Tibial nerve (tissue), 4 donors: ENCODE data around the gene IMPA2. TPM values are rescaled to one million over a fixed set of nuclear protein-coding genes. Genes with fewer than 3 reads are reported as not detected.
"Not testable (repeated sequence)": the region's sequence is repeated elsewhere in the genome, so short reads cannot be mapped to it uniquely, and the experiment has no call there.

Source experiments
- DNase-seq, 2 donors: peaks; one replicate each; pipeline ENCODE4 v3.0.0-alpha.2; 2019; ENCODE audit warnings: low spot score in 2 of 2
- H3K27ac ChIP-seq, 4 donors: fragments of 200-600 bp; sonication (generic) in 3 of 4; one replicate each; pipeline ENCODE4 v1.5.1; 2017 to 2019; ENCODE audit warnings: mild to moderate bottlenecking in 1 of 4
- H3K27me3 ChIP-seq, 2 donors: fragments of 200-600 bp; sonication (generic) in 1 of 2; one replicate each; pipeline versions ENCODE4 v1.5.1 to v1.6.0; 2017 to 2019
- H3K36me3 ChIP-seq, 3 donors: fragments of 200-600 bp; sonication (generic); one replicate each; pipeline ENCODE4 v1.5.1; 2018 to 2019
- H3K4me1 ChIP-seq, 4 donors: fragments of 200-600 bp; sonication (generic) in 3 of 4; one replicate each; pipeline ENCODE4 v1.5.1; 2017 to 2019
- H3K4me3 ChIP-seq, 4 donors: fragments of 200-600 bp; sonication (generic) in 3 of 4; one replicate each; pipeline ENCODE4 v1.5.1; 2017 to 2019; ENCODE audit warnings: mild to moderate bottlenecking in 1 of 4, moderate library complexity in 1 of 4
- H3K9me3 ChIP-seq, 4 donors: fragments of 200-600 bp; sonication (generic) in 3 of 4; one replicate each; pipeline ENCODE4 v1.5.1; 2017 to 2019
- EP300 ChIP-seq, 2 donors: sonication (generic); formaldehyde crosslinking; IDR thresholded peaks; one replicate each; pipeline ENCODE4 v1.6.1; 2017; ENCODE audit warnings: antibody characterized with exemption in 2 of 2, mild to moderate bottlenecking in 1 of 2
- POLR2A ChIP-seq, 2 donors: fragments of 450-650 bp; IDR thresholded peaks; one replicate each; pipeline ENCODE4 v1.6.1; 2017; ENCODE audit warnings: antibody characterized with exemption in 2 of 2, mild to moderate bottlenecking in 2 of 2, moderate library complexity in 2 of 2
- WGBS, 2 donors: methylation state at CpG; one replicate each; pipeline ENCODE4 v1.1.5; 2018; 5-methylcytosine and 5-hydroxymethylcytosine counted together
- total RNA-seq, 4 donors: library from RNA; depleted of rRNA; stranded (reverse); fragments of >200 nt; gene quantifications; one replicate each; pipeline ENCODE4 v1.1.0, GENCODE V29; 2016
- TF ChIP-seq, protein P1 (sequence below), 5 experiments: fragments of 200-600 bp in 3 of 5; fragments of 450-650 bp in 2 of 5; sonication (generic) in 3 of 5; IDR thresholded peaks; one replicate each; pipeline ENCODE4 v1.5.1; 2016 to 2019; ENCODE audit warnings: antibody characterized with exemption in 5 of 5, mild to moderate bottlenecking in 3 of 5, moderate library complexity in 2 of 5

The IMPA2 gene
- total RNA-seq, 4 donors from 2014 or later, result 12.7 to 62.4 (median 36.2) TPM

DNA sequence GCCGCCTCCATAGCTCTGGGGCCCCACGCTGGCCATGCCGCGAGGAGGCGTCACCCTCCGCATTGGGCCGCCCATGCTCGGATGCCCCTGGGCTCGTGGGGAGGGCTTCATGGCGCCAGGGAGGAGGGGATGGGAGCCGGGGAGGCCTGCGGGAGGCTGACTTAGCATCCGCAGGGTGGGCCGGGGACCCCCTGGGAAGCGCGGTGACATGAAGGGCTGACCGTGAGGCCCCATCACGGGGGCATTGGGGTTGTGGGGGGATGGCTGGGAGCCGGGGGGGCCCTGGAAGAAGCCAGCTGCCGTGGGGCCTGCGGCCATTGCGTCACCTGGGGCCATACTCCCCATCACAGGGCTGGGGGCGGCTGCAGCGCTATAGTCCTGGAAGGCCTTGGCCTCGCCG is 86.4 kb downstream of the IMPA2 start:
- no peak for TF ChIP-seq EP300 (IDR thresholded peaks at IDR 0.05)
- no peak for TF ChIP-seq POLR2A (IDR thresholded peaks at IDR 0.05)
- TF ChIP-seq, protein P1, sequence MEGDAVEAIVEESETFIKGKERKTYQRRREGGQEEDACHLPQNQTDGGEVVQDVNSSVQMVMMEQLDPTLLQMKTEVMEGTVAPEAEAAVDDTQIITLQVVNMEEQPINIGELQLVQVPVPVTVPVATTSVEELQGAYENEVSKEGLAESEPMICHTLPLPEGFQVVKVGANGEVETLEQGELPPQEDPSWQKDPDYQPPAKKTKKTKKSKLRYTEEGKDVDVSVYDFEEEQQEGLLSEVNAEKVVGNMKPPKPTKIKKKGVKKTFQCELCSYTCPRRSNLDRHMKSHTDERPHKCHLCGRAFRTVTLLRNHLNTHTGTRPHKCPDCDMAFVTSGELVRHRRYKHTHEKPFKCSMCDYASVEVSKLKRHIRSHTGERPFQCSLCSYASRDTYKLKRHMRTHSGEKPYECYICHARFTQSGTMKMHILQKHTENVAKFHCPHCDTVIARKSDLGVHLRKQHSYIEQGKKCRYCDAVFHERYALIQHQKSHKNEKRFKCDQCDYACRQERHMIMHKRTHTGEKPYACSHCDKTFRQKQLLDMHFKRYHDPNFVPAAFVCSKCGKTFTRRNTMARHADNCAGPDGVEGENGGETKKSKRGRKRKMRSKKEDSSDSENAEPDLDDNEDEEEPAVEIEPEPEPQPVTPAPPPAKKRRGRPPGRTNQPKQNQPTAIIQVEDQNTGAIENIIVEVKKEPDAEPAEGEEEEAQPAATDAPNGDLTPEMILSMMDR (IDR thresholded peaks at IDR 0.05), result no peak
- Histone ChIP-seq H3K27me3 (no peaks in the 10 kb centered on the region), H3K27ac (no peak overlapping the region), H3K36me3 (no peaks in the 10 kb centered on the region), H3K9me3 (no peaks in the 10 kb centered on the region), H3K4me1 (no peaks in the 10 kb centered on the region), H3K4me3 (no peak overlapping the region)
- DNase-seq, result no peak
- 97% methylated on average over 26 of the region's 26 CpGs; no CpG with 5 or more reads in 1 of the 2 donors for WGBS, 2 donors

DNA sequence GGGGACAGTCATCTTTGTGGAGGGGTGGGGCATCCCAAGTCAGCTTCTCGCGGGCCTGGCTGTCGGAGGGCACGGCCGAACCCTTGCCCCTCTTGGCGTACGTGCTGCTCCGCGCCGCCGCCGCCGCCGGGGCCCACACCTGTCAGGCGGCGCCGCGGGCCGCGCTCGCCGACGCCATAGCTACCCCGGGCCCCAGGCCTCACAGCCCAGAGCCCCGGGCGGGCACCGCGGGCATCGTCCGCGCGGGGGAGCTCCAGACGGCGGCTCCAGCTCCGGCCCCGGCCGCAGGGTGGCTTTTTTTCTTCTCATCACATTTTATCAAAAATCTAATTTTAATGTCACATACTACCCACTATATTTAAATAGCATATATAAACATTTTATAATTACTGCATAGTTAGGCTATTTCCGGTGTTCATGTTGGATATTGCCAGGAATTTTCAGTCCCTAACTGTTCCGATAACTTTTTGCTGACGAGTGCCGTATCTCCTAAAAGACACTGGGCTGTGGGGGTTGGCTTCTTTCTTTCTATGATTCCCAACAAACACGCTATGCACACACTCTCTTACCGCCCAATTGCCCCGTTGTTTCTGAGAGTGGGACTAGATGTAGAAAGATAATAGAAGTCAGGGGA is 87.1 kb downstream of the IMPA2 start:
- not testable (repeated sequence) for H3K9me3 ChIP-seq, H3K36me3 ChIP-seq, H3K27me3 ChIP-seq, H3K27ac ChIP-seq, DNase-seq, H3K4me1 ChIP-seq, H3K4me3 ChIP-seq
- 86 to 87% methylated on average over 43 to 44 of the region's 44 CpGs for WGBS, 2 donors

DNA sequence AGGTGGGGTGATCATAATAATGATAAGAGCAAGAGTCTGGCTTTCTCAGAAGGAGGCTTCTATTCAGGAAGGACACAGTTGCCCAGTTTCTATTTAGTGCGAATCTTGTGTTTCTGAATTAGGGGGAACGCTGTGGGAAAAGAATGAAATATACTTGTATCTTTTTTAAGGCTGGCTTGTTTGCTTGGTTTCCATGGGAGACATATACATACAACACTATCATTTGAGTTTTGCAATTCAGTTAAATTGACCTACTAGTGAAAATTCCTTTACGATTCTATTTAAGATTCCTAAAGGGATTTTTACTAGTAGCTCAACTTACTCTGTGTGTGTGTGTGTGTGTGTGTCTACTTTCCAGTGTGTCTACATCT is 87.6 kb downstream of the IMPA2 start:
- TF ChIP-seq POLR2A (IDR thresholded peaks at IDR 0.05), result no peak
- TF ChIP-seq, protein P1 (IDR thresholded peaks at IDR 0.05), result no peak
- no peak for TF ChIP-seq EP300 (IDR thresholded peaks at IDR 0.05)
- WGBS, 2 donors, result 58 to 74% methylated on average over 3 of the region's 3 CpGs
- no peak for DNase-seq
- Histone ChIP-seq H3K27me3 (no peaks in the 10 kb centered on the region), H3K4me1 (no peaks in the 10 kb centered on the region), H3K36me3 (no peaks in the 10 kb centered on the region), H3K9me3 (no peaks in the 10 kb centered on the region), H3K4me3 (no peak overlapping the region), H3K27ac (no peak overlapping the region)

DNA sequence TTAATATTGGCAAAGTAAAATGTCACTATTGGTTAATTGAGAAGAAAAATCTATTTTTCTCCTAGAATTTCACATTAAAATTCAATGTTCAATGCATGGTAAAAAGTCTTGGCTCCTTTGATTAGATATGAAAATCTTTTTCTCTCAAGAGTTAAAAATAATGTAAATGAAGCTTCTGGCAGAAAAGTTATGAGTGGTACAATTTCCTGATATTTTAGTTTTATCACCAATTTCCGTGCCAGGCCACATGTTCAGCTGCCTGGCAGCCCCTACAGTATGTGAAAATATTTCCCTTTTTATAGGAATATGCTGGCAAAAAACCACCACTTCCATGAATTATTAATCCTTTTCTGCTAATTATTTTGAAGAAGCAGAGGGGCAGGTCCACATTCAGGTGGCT is 89.8 kb downstream of the IMPA2 start:
- 50 to 64% methylated on average over 1 of the region's 1 CpG for WGBS, 2 donors
- not testable (repeated sequence) for H3K4me1 ChIP-seq

DNA sequence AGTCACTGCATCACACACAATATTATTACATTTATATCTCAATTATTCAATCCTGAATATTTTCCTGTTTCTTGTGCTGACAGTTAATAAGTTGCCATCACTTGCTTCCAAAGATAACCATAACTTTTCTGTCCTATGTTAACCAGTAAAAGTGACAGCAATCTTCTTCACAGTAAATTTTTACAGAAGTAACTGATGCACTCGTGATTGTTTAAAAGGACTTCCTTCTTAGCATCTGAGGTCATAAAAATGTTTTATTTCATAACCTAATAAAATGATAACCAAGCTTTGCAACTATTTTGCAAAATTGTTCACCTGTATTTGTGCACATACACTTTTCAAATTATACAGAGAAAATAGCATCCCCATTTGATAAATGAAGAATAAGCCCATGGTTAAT is 91.7 kb downstream of the IMPA2 start:
- 69 to 70% methylated on average over 1 of the region's 1 CpG for WGBS, 2 donors

More for the DNA sequence above, 89.8 kb downstream of the IMPA2 start:
- H3K9me3 ChIP-seq, H3K27me3 ChIP-seq, H3K27ac ChIP-seq, H3K36me3 ChIP-seq, DNase-seq, H3K4me3 ChIP-seq: not testable (repeated sequence)

DNA sequence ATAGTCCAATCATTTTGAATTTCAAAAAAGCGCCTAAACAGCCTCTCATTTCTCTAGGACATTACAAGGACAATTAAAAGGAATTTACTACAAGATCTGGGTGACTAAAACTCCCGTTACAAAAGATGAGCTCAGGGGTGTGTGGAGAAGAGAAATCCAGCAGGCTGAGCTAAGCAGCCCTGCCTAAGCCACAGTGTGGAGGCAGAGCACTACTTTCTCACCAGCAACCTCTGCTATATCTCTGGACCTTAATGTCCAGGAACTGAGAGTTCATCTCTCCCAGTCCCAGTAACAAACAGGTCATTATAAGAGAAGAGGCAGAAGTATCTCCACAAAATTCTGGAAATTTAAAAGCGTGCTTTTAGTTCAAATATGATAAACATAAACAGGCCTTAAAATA is 93.4 kb downstream of the IMPA2 start:
- H3K27ac ChIP-seq, result no peak overlapping the region
- no peaks in the 10 kb centered on the region for H3K27me3 ChIP-seq
- WGBS, 2 donors, result 72 to 75% methylated on average over 3 of the region's 3 CpGs
- H3K9me3 ChIP-seq, result no peaks in the 10 kb centered on the region
- H3K36me3 ChIP-seq, result no peaks in the 10 kb centered on the region
- no peak overlapping the region for H3K4me3 ChIP-seq
- H3K4me1 ChIP-seq, result peaks cover 0 to 5% (median 0%) of the 10 kb centered on the region in 4 donors
- no peak for DNase-seq
- TF ChIP-seq POLR2A (IDR thresholded peaks at IDR 0.05) (no peak), EP300 (IDR thresholded peaks at IDR 0.05) (no peak)
- TF ChIP-seq, protein P1 (IDR thresholded peaks at IDR 0.05), result no peak

More for the DNA sequence above, 91.7 kb downstream of the IMPA2 start:
- no peaks in the 10 kb centered on the region for H3K36me3 ChIP-seq
- no peaks in the 10 kb centered on the region for H3K9me3 ChIP-seq
- no peak for DNase-seq
- TF ChIP-seq EP300 (IDR thresholded peaks at IDR 0.05), result no peak
- TF ChIP-seq POLR2A (IDR thresholded peaks at IDR 0.05), result no peak
- TF ChIP-seq, protein P1 (IDR thresholded peaks at IDR 0.05), result no peak
- H3K4me3 ChIP-seq, result no peak overlapping the region
- H3K4me1 ChIP-seq, result no peaks in the 10 kb centered on the region
- no peak overlapping the region for H3K27ac ChIP-seq
- no peaks in the 10 kb centered on the region for H3K27me3 ChIP-seq
